Measurements from ENCODE around the gene LILRA6. TPM values are rescaled to one million over a fixed set of nuclear protein-coding genes. Genes with fewer than 3 reads are reported as not detected.
"Not testable (repeated sequence)": the region's sequence is repeated elsewhere in the genome, so short reads cannot be mapped to it uniquely, and the experiment has no call there.

Gene LILRA6
- total RNA-seq, 2 experiments from 2014 or later: not detected

- peaks cover 4% of the 10 kb centered on the region for H3K4me1 Mint-ChIP-seq (ENCODE audit: low read depth)
- ATAC-seq: no peak
- no peak for TF ChIP-seq CTCF (IDR thresholded peaks at IDR 0.05)
- H3K4me3 Mint-ChIP-seq: no peak within 1 kb of the TSS
- H3K36me3 Mint-ChIP-seq (ENCODE audit: low read depth): no peaks in the 10 kb centered on the region
- ChIA-PET POLR2A (no interaction called here), CTCF (no interaction called here)
- H3K9me3 Mint-ChIP-seq: no peaks in the 10 kb centered on the region
- intact Hi-C loops (cut with micrococcal nuclease): no loop called here
- H3K27me3 Mint-ChIP-seq: peaks cover 22% of the 10 kb centered on the region
- no peak for DNase-seq
- H3K27ac Mint-ChIP-seq: no peak within 1 kb of the TSS
Observed at GRCh38 chr19:54281007-54281728, 38.6 kb upstream of the LILRA6 start, which contains the start of gene LILRB2. LILRB2 (minus strand) TSS chr19:54281110; CDS start chr19:54280496, 614 bp downstream.

- H3K9me3 Mint-ChIP-seq; ATAC-seq; intact Hi-C loops (cut with micrococcal nuclease); POLR2A ChIA-PET; H3K27ac Mint-ChIP-seq; H3K4me3 Mint-ChIP-seq; H3K4me1 Mint-ChIP-seq (ENCODE audit: low read depth); DNase-seq; H3K36me3 Mint-ChIP-seq (ENCODE audit: low read depth): not testable (repeated sequence)
- CTCF ChIA-PET: interaction anchor here (1.3 kb wide), 1 partner anchor 14 kb away, joined by 4 read pairs; no protein-coding TSS in a partner anchor
- H3K27me3 Mint-ChIP-seq: peaks cover 22% of the 10 kb centered on the region
Observed at GRCh38 chr19:54280441-54280840, 37.9 kb upstream of the LILRA6 start.

- H3K4me3 Mint-ChIP-seq; POLR2A ChIA-PET; H3K4me1 Mint-ChIP-seq (ENCODE audit: low read depth); H3K36me3 Mint-ChIP-seq (ENCODE audit: low read depth); H3K27ac Mint-ChIP-seq; H3K9me3 Mint-ChIP-seq; intact Hi-C loops (cut with micrococcal nuclease); DNase-seq; ATAC-seq: not testable (repeated sequence)
- H3K27me3 Mint-ChIP-seq: peaks cover 22% of the 10 kb centered on the region
- CTCF ChIA-PET: interaction anchor here (1.3 kb wide), 1 partner anchor 14 kb away, joined by 4 read pairs; no protein-coding TSS in a partner anchor
Observed at GRCh38 chr19:54280025-54280424, 37.4 kb upstream of the LILRA6 start.

- Mint-ChIP-seq H3K27ac (no peak overlapping the region), H3K27me3 (peaks cover 22% of the 10 kb centered on the region), H3K36me3 (ENCODE audit: low read depth) (no peaks in the 10 kb centered on the region), H3K4me1 (ENCODE audit: low read depth) (no peaks in the 10 kb centered on the region), H3K4me3 (no peak overlapping the region), H3K9me3 (no peaks in the 10 kb centered on the region)
- no peak for ATAC-seq
- POLR2A ChIA-PET: no interaction called here
- intact Hi-C loops (cut with micrococcal nuclease): no loop called here
- no peak for DNase-seq
- no peak for TF ChIP-seq CTCF (IDR thresholded peaks at IDR 0.05)
- CTCF ChIA-PET: interaction anchor here (1.3 kb wide), 1 partner anchor 13 kb away, joined by 4 read pairs; no protein-coding TSS in a partner anchor
Observed at GRCh38 chr19:54279406-54279962, 36.9 kb upstream of the LILRA6 start.

GRCh38 chr19:54278571-54279195 is 36.1 kb upstream of the LILRA6 start:
- H3K4me1 Mint-ChIP-seq (ENCODE audit: low read depth); H3K27ac Mint-ChIP-seq; ATAC-seq; H3K9me3 Mint-ChIP-seq; intact Hi-C loops (cut with micrococcal nuclease); H3K36me3 Mint-ChIP-seq (ENCODE audit: low read depth); DNase-seq; H3K4me3 Mint-ChIP-seq; CTCF ChIA-PET; POLR2A ChIA-PET: not testable (repeated sequence)
- peaks cover 24% of the 10 kb centered on the region for H3K27me3 Mint-ChIP-seq

GRCh38 chr19:54278056-54278455 is 35.5 kb upstream of the LILRA6 start:
- H3K36me3 Mint-ChIP-seq (ENCODE audit: low read depth); ATAC-seq; H3K4me3 Mint-ChIP-seq; intact Hi-C loops (cut with micrococcal nuclease); CTCF ChIA-PET; DNase-seq; H3K27ac Mint-ChIP-seq; POLR2A ChIA-PET; H3K9me3 Mint-ChIP-seq; H3K4me1 Mint-ChIP-seq (ENCODE audit: low read depth): not testable (repeated sequence)
- H3K27me3 Mint-ChIP-seq: peaks cover 23% of the 10 kb centered on the region

GRCh38 chr19:54277111-54277615 is 34.6 kb upstream of the LILRA6 start:
- H3K4me3 Mint-ChIP-seq; CTCF ChIA-PET; intact Hi-C loops (cut with micrococcal nuclease); H3K4me1 Mint-ChIP-seq (ENCODE audit: low read depth); H3K27ac Mint-ChIP-seq; H3K9me3 Mint-ChIP-seq; ATAC-seq; H3K36me3 Mint-ChIP-seq (ENCODE audit: low read depth); POLR2A ChIA-PET; DNase-seq: not testable (repeated sequence)
- H3K27me3 Mint-ChIP-seq: peaks cover 22% of the 10 kb centered on the region

Data from activated CD8-positive, alpha-beta T cell treated with anti-CD3 and anti-CD28 coated beads for 36 hours (primary cell).